GM21360 (cell line): Measurements from ENCODE around the gene WDR72.
"Not testable (repeated sequence)": the region's sequence is repeated elsewhere in the genome, so short reads cannot be mapped to it uniquely, and the experiment has no call there.

ENCODE experiments used
- ATAC-seq: cut with Tn5 transposase; IDR thresholded peaks from one replicate; pipeline ENCODE4 v1.9.1; 2021; ENCODE audit warnings: mild to moderate bottlenecking, moderate library complexity; ENCODE audit not compliant: unreplicated experiment

WDR72 gene

DNA sequence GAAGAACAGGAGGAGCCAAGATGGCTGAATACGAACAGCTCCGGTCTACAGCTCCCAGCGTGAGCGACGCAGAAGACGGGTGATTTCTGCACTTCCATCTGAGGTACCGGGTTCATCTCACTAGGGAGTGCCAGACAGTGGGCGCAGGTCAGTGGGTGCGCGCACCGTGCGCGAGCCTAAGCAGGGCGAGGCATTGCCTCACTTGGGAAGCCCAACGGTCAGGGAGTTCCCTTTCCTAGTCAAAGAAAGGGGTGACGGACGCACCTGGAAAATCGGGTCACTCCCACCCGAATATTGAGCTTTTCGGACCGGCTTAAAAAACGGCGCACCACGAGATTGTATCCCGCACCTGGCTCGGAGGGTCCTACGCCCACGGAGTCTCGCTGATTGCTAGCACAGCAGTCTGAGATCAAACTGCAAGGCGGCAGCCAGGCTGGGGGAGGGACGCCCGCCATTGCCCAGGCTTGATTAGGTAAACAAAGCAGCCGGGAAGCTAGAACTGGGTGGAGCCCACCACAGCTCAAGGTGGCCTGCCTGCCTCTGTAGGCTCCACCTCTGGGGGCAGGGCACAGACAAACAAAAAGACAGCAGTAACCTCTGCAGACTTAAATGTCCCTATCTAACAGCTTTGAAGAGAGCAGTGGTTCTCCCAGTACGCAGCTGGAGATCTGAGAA lies 218.7 kb downstream of the WDR72 start:
- ATAC-seq, result not testable (repeated sequence)

DNA sequence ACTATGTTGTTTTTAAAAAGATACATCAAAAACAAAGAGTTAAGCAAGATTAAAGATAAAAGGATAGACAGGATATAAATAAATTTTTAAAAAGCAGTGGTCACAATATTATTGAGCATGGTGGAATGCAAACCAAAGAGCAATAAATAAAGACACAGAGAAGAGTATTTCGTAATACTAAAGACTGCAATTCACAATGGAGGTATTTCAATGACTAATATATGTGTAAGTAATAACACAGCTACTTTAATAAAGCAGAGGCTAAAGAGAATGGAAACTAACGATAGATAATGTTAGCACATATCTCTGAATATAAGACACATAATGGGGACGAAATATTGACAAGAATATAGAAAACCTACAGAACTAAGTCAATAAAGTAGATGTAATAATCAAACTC lies 219.6 kb downstream of the WDR72 start:
- no peak for ATAC-seq

DNA sequence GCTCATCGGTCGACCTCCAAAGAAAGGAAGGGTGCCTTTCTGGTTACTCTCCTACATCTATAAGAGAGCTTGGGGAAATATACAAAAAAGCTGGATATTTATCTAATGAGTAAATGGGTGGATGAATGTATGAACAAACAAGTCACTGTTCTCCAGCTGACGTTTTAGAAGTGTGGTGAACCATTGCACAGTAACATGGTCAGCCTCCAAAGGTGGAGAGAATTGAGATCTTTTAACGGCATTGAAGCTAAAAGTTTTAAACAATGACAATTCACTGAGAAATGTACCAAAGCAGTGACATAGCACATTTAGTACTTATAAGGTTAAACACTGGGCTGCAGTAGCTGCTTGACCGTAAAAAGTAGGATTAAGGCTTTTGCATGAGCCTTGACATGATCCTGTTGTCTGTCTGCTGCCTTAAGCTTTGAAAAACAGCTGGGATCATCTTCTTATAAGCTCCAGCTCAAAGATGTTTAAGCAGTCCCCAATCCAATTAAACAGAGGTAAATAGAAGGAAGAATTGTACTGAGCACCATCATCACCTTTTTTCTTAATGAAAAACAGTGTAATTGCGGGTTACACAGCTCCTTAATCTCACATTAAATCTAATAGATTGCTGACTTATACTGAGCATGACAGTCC lies 222.9 kb downstream of the WDR72 start:
- ATAC-seq, result no peak

DNA sequence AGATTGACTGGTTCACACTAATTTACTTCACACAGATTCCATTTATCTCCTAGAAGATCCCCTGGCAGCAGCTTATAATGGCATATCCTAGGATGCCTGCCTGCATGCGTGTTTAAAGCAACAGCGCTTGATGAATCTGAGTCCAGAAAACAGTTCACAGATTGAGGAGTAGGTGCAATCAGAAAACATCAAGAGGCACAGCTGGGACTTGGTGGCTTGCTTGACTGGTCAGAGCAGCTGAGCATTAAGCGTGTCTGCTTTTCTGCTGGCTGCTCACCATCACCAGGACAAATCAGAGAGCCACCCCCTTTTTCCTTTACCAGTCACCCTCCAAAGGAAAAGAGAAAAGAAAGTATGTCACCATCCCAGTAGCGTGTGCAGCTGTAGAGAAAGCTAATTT lies 223.6 kb downstream of the WDR72 start:
- ATAC-seq, result no peak

DNA sequence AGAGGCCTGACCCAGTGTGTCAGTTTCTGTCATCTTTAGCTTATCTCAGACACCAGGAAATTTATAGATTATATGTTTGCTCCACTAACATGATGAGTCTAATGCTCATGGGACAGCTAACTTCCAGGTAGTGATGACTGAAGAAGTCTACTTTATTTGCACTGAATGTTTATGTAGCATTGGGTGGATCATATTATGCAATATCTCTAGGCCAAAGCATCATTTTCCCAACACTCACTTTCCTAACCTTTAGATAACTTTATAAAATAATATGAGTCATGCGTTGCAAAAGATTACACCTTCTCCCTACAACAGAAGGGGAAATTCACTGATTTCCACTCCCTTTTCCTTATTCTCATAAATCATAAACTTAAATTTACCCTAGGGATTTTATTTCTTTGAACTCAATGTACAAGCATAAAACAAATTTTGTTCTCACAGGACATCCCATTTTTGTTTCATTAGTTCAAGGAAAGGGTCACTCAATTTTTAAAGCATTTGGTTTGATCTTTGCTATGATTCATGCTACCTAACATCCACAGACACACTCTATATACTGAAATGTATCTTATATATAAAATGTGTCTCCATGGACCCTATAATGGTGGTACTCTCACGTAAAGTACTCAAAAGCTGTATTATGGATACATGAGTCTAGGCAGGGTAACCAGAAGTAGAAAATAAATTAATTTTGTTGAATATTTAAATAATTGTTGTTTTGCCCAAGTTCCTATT lies 225.2 kb downstream of the WDR72 start:
- ATAC-seq, result no peak

DNA sequence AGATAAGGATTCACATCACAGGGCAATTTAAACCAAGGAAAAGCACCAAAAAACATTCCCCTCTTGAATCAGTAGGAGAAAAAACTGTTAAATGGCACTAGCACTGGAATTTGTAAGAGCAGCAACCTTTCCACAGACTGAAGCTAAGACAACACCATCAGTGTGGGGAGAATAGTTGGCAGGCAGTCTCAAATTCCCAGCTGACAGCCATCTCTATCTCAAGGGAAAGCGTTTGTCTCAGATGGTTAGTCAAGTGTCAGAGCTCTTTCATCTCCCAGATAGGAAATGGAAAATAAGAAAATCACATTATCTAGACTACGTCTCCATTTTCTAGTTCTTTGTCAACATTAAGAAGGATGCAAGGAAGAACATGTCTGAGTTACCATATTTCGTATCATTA lies 228.7 kb downstream of the WDR72 start:
- no peak for ATAC-seq

DNA sequence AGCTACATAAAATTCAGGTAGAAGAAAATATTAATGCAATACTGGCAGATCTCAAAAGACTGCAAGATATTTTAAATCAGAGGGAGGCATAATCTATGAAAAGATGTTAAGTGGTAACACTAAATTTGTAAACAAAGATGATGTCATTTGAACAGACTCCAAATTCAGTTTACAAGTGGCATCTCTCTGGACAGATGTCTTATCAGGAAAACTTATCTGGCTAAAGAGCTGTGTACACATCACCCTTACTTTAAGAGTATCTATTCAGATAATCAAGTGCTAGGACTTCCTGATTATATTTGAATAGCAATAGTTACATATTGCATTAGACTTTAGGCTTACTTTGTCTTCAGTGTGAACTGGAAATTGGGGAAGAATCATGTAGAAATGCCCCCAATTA lies 231.5 kb downstream of the WDR72 start:
- no peak for ATAC-seq

DNA sequence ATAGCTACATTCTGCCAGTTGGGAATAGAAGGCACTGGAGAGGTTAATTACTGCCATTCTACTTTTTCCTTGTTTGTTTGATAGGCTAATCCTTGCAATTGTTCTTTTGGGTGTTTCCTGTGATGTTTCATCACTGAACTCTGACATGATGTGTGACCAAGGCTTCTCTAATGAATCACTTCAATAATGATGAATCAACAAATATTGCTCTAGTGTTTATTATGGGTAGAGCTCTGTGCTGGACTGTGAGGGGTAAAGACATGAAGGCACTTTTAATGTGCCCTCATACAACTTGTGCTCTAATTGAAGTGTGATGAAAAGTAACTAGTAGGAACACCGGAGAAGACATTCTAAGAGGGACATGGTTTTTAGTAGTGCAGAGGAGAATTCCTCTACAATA lies 233.6 kb downstream of the WDR72 start:
- no peak for ATAC-seq

DNA sequence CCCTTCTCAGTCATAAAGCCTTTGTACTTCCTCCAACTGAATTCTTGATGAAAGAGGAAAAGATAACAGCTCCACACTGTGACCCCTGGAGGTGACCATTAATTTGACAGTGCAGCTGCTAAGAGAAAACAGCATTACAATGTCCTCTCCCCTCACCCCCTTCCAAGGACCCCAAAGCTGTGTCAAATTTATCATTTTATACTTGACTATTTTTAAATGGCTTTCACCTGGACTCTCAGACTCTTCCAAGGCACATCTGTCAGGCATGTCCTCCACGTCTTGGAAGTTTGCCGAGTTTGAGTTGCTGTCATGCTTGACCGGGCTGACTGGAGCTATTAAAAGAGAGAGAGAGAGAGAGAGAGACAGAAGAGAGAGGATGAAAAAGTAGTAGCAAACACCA lies 236.5 kb downstream of the WDR72 start:
- ATAC-seq, result no peak

DNA sequence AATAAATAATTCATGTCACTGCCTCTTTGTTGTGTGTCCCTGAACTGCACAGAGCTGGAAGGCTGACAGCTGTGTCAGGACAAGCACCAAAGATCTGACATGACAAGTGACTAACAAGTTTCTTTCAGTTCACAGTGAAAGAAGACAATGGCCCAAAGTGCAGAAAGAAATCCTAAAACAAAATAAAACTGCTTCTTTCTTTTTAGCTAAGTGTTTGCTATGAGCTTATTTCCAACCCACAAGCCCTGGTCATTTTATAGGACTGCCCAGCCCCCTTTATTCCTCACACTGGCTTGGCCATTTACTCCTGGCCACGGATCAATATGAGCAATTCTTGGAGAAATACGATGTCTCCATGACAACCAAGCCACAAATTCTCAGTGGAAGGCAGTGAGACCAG lies 238.5 kb downstream of the WDR72 start:
- no peak for ATAC-seq

DNA sequence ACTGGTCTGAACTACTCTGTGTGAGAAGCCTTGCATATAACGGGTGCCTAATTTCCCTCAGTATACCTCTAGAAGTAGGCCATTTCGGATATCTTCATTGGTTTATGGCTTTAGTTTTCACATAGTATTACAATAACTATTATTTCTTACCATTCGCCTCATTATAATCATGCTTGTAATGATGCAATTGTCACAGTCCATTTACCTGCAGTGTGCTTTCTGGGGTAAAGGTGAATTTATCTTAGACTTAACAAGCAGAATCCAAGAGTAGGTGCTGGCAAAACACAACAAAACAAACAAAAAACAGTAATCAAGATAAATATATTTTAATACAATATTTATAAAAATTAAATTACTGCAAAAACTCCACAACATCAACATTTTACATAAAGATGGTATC lies 246.0 kb downstream of the WDR72 start:
- ATAC-seq, result no peak

DNA sequence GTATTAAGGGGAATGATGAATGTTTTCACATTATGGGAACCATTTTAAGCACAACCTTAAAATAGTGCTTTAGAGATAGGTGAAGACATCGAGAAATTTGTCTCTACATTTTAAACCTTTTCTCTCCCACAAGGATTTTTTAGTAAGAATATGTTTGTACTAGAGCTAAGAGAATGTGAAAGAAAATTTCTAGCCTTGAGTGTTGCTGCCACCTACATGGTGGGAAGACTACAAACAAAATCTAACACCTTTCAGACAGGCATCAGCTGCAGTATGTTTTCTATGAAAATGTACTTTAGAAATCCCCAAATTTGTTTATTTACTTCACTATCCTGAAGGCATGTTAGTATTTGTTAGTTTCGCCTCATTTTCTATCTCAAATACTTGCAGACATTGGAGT lies 247.4 kb downstream of the WDR72 start:
- ATAC-seq, result no peak

DNA sequence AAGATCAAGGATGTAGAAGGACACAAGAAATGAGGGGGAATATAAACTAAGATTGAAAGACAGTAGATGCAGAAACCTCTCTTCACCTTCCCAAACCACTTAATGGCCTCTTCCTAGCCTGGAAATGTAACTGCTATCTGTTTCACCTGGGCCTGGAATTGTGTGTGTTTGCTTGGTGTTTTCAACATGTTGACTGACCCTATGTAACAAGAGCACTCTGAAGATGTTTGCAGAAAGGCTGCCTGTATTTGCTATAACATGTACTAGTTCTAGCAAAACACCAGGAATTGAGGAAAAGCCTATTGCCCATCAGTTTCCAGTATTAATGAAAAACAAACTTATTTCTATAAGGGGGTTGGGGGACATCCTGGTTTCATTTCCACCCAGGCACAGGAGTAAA lies 248.3 kb downstream of the WDR72 start:
- ATAC-seq, result no peak

DNA sequence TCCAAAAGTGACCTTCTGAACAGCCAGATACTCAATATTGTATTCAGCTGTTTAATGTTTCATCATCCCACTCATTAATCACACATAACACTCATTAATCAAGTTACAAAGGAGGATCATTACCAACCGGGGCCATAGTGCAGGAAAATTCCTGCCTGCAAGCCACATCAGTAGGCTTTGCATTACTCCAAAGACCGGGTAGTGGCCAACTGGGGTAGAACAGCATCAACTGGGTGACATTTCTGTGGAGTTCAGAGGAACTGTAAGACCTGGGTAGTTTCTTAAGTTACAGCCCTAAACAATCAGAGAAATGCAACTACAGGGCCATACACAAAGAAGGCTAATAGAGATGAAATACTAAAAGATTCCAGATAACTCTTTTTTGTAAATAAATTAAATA lies 253.1 kb downstream of the WDR72 start:
- ATAC-seq, result no peak

DNA sequence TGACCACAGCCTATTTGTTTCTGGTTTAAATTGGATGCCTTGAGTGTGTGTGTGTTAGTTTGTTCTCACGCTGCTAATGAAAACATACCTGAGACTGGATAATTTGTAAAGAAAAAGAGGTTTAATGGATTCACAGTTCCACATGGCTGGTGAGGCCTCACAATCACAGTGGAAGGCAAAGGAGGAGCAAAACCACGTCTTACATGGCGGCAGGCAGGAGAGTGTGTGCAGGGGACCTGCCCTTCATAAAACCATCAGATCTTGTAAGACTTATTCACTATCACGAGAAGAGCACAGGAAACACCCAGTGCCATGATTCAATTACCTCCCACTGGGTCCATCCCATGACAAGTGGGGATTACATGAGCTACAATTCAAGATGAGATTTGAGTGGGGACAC lies 260.5 kb downstream of the WDR72 start:
- ATAC-seq, result no peak

DNA sequence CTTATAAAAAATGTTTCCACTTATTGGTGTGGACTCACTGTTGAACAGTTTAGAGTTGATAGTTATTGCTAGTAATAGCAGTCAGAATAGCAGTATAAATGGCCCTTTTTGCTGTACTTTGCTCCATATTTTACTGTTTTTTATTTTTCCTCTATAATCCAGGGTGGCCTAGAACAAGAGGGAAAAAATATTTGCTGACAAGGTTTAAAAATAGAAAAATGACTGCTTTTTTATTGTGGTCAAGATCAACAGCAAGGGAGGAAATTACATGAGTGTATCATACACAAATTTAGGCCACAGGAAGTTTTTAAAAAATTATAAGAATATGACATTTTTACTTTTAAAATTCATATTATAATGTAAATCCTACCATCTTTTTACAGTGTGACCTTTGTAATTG lies 269.1 kb downstream of the WDR72 start:
- no peak for ATAC-seq

DNA sequence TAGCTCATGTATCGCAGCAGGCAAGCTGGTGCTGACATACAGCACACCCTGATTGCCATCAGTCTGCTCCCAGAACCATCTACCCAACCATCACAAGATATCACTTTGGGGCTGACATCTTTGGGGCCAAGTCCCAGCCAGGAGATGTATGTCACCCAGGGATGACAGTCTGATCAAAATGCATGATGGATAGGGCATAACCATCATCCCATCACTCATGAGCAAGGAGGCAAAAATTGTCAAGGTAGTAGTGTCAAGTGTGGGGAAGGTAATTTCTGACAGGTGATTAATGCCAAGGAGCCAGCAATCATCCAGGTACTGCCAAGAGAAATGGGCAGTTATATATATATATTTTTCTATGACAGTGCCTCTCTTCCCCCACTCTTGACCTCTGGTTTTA lies 277.4 kb downstream of the WDR72 start:
- no peak for ATAC-seq

DNA sequence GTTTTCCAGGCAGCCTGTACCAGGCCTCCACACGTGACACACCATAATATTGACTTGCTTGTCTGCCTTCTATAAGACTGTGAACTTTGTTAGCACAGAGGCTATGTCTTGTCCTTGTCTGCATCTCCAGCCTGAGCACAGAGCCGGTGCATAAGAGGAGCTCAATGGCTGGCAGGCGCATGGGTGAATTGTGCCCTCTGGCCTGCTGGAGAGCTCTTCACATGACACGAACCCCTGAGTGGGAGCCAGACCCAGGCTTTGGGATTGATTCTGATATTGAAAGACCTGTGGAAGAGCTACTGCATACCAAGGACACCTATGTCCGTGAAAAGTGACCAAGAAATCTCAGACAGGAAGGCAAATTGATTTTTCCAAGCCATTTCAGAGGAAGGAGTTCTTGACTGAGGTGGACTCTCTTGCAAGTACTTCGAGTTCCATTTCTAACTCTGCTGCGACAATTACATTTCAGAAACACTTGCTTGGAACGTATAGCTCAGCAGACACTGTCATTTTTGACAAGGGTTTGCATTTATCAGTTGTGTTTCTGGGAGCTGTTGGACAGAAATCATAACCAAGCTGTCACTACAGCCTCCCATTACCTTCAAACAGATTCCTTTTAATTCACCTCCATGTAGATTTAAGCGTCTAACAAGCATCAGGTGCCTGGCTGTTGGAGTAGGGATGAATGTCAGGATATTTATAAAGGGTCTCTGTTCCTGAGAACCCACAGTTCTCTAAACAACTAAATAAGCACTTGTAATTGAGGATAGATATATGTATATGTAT lies 281.3 kb downstream of the WDR72 start:
- no peak for ATAC-seq

DNA sequence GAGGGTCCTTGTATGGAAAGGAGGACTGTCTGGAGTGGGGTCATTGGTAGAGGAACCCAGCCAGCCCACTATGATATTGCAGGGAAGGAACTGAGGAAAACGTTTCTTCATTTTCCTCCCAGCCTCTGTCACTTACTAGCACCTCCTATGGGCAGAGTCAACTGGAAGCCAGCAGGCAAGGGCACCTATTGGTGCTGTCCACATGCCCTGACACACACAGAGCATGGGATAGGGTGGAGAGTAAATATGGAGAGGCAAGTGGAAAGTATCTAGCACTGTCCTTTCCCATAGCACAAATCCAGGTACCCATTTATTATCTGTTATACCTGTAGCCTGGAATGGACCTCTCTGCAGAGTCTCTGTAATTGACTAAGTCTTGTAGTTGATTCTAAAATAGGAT lies 285.6 kb downstream of the WDR72 start:
- ATAC-seq, result no peak

DNA sequence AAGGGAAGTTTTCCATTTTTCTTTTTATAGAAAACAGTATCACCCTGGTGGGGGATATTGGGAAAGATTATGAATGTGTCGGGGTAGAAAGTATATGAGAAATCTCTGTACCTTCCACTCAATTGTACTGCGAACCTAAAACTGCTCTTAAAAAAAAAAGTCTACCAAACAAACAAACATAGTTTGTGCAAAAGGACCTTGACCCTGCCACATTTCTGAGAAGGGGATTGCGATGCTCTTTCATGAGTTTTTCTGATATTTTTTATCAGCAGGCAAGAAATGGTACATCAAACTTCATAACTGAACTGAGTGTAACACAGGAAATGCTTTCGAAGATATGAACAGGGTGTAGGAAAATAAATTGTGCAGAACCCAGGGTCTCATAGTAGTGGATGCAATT lies 286.0 kb downstream of the WDR72 start:
- no peak for ATAC-seq

DNA sequence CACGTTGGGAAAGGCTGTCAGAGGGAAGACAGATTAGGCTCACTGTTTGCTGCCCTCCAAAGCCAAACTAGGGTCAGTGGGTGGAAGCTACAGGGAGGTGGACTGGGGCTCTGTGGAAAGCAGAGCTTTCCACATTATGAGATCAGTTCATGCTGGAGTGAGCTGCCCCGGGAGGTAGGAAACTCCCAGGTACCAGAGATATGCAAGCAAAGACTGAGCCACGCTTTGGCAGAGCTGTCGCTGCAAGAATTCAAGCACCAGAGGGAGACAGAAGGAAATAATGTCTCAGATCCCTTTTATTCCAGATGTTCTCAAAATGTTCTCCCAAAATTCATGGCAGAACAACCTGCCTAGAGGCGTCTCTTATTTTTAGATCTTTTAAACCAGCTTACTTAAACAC lies 286.6 kb downstream of the WDR72 start:
- ATAC-seq, result no peak

DNA sequence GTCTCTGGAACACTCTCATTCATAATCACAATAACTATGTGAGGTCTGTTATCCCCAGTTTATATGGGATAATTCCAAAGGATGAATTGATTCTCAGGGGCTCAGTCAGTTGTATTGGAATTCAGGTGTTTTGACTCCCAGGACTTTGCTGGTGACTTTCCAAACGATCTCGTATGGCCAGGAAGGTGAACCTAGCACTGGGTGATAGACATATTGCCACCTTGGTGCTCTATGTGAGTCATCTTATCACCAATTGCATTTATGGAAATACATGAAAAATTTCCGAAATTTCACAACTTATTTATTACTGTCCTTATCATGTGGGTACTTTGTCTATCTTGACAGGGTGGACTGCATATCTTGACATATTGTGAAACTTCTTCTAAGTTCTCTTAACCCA lies 287.3 kb downstream of the WDR72 start:
- ATAC-seq, result no peak
